PC-3 (cell line): Measurements from ENCODE around the gene CHL1. TPM values are rescaled to one million over a fixed set of nuclear protein-coding genes. Genes with fewer than 3 reads are reported as not detected.

Source experiments
- ATAC-seq: fragments of 200-7000 bp; cut with Tn5 transposase; 2 replicates; pipeline ENCODE4 v1.9.1; 2020; ENCODE audit warnings: mild to moderate bottlenecking, moderate library complexity
- BruUV-seq: library from RNA; stranded (reverse); fragments of 400-500 nt; replicated peaks from 2 replicates; lab custom pipeline; 2021; lab: Mats Ljungman, UMichigan
- CTCF ChIA-PET: fragments of 300-600 bp; sonication (Branson Sonifier 250); formaldehyde crosslinking; loops from one replicate; lab custom pipeline; 2022; ENCODE audit warnings: antibody characterized with exemption; lab: Charles Lee
- POLR2A ChIA-PET: fragments of 300-600 bp; sonication (Branson Sonifier 250); formaldehyde crosslinking; loops from one replicate; lab custom pipeline; 2022; ENCODE audit warnings: antibody characterized with exemption; ENCODE audit not compliant: unreplicated experiment; lab: Charles Lee
- DNase-seq: peaks from one replicate; pipeline ENCODE4 v3.0.0-alpha.2; 2015
- H2AFZ ChIP-seq: fragments of 300-600 bp; sonication (generic); 2 replicates; pipeline ENCODE4 v1.6.0; 2016; ENCODE audit warnings: antibody characterized with exemption, low read length
- H3F3A ChIP-seq: fragments of 300-600 bp; sonication (generic); one replicate; pipeline ENCODE4 v1.6.0; 2017; ENCODE audit warnings: antibody characterized with exemption, low read length, control low read depth, mild to moderate bottlenecking; ENCODE audit not compliant: unreplicated experiment
- H3K27ac ChIP-seq: fragments of 300-600 bp; sonication (generic); 2 replicates; pipeline ENCODE4 v1.5.1; 2016; ENCODE audit warnings: mild to moderate bottlenecking, low read length
- H3K27me3 ChIP-seq: fragments of 300-600 bp; sonication (generic); 2 replicates; pipeline ENCODE4 v1.6.1; 2016; ENCODE audit warnings: low read length, mixed read lengths
- H3K36me3 ChIP-seq: fragments of 300-600 bp; sonication (generic); 2 replicates; pipeline ENCODE4 v1.6.1; 2016; ENCODE audit warnings: low read depth, mixed run types, low read length, mixed read lengths
- H3K4me1 ChIP-seq: fragments of 300-600 bp; sonication (generic); 2 replicates; pipeline ENCODE4 v1.5.1; 2016; ENCODE audit warnings: low read length; ENCODE audit not compliant: insufficient read depth
- H3K4me2 ChIP-seq: fragments of 300-600 bp; sonication (generic); 2 replicates; pipeline ENCODE4 v1.6.0; 2016; ENCODE audit warnings: low read length
- H3K4me3 ChIP-seq: fragments of 300-600 bp; sonication (generic); 2 replicates; pipeline ENCODE4 v1.5.1; 2016; ENCODE audit warnings: mild to moderate bottlenecking, low read length, mixed read lengths
- H3K79me2 ChIP-seq: fragments of 300-600 bp; sonication (generic); 2 replicates; pipeline ENCODE4 v1.6.1; 2017; ENCODE audit warnings: low read length, mixed read lengths
- H3K9ac ChIP-seq: fragments of 300-600 bp; sonication (generic); 2 replicates; pipeline ENCODE4 v1.6.0; 2016; ENCODE audit warnings: mild to moderate bottlenecking, low read length
- H3K9me2 ChIP-seq: fragments of 300-600 bp; sonication (generic); replicated peaks from 2 replicates; pipeline ENCODE4 v1.6.1; 2016; ENCODE audit warnings: mixed run types, low read length, mixed read lengths
- H3K9me3 ChIP-seq: fragments of 300-600 bp; sonication (generic); 2 replicates; pipeline ENCODE4 v1.6.1; 2016; ENCODE audit warnings: low read length, mixed read lengths
- H4K20me1 ChIP-seq: fragments of 300-600 bp; sonication (generic); 2 replicates; pipeline ENCODE4 v1.6.1; 2016; ENCODE audit warnings: low read length, mixed read lengths
- CTCF ChIP-seq: fragments of 300-600 bp; sonication (generic); conservative IDR thresholded peaks from 2 replicates; pipeline ENCODE4 v1.5.1; 2017; ENCODE audit warnings: antibody characterized with exemption, low read depth, mild to moderate bottlenecking, low read length
- EZH2 ChIP-seq: fragments of 300-600 bp; sonication (generic); IDR thresholded peaks from one replicate; pipeline ENCODE4 v1.6.1; 2017; ENCODE audit warnings: antibody characterized with exemption, mild to moderate bottlenecking, low read length; ENCODE audit not compliant: unreplicated experiment
- EZH2phosphoT487 ChIP-seq: fragments of 300-600 bp; sonication (generic); IDR thresholded peaks from 2 replicates; pipeline ENCODE4 v1.6.1; 2018; ENCODE audit warnings: mild to moderate bottlenecking, antibody characterized with exemption, low read length, borderline replicate concordance
- intact Hi-C: fragments of 100-400 bp; cut with micrococcal nuclease; formaldehyde crosslinking; loops from 2 replicates; pipeline ENCODE4 v1.9.0; 2023
- total RNA-seq: library from RNA; depleted of rRNA; stranded (reverse); fragments of >200 nt; gene quantifications from 2 replicates; pipeline ENCODE4 v1.2.3, GENCODE V29; 2014

The CHL1 gene
- total RNA-seq, 1 experiment from 2014 or later = not detected

DNA sequence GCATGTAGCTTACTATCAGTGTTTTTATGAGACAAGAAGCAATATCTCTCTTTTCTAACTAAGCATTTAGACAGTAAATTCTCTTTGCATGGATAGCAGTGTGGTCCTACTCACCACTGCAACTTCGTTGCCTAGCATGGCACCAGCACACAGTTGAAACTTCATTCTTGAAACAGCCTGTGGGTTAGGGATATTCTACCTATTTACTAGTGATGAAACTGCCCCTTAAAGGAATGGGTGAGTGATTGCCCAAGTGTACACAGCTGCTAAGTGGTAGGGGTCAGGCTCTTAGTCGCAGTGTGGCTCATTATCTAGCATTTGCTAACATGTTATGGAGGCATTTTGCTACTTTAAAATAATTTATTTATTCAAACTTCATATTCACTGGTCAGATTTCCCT is 78.4 kb downstream of the CHL1 start:
- Histone ChIP-seq H3K4me3 (no peak overlapping the region), H4K20me1 (no peaks in the 10 kb centered on the region), H3K9ac (no peak overlapping the region), H2AFZ (no peak overlapping the region), H3K27ac (no peak overlapping the region), H3K79me2 (no peaks in the 10 kb centered on the region), H3K9me3 (peaks cover 31% of the 10 kb centered on the region), H3K36me3 (no peaks in the 10 kb centered on the region), H3K4me2 (no peak overlapping the region), H3K4me1 (no peaks in the 10 kb centered on the region), H3K27me3 (peaks cover 29% of the 10 kb centered on the region), H3F3A (no peaks in the 10 kb centered on the region), H3K9me2 (no peaks in the 10 kb centered on the region)
- DNase-seq (no peak), ATAC-seq (no peak)
- POLR2A ChIA-PET = no interaction called here
- intact Hi-C loops = no loop called here
- BruUV-seq = no TSS peak
- TF ChIP-seq EZH2 = no peak
- no peak for TF ChIP-seq CTCF
- TF ChIP-seq EZH2phosphoT487 = no peak
- CTCF ChIA-PET = no interaction called here

DNA sequence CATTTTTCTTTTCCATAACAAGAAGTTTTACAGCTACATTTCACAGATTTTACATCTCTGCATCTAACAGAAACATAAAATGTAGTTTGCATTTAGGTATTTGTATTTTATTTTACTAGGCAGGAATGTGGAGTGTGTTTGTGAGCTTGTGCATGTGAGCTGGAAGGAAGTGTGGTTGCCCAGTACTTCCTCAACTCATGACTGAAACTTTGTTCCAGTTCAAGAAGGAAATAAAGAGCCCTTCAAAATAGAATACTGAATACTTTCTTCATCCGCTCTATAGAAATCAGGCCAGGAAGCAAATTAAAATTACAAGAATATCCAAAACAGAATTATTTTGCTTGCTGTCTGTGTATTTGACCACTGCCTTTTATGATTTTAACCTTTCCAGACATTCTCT is 81.3 kb downstream of the CHL1 start:
- DNase-seq (no peak), ATAC-seq (no peak)
- no peaks in the 10 kb centered on the region for H3K9me2 ChIP-seq
- no peak overlapping the region for H3K9ac ChIP-seq
- no peak overlapping the region for H2AFZ ChIP-seq
- peaks cover 29% of the 10 kb centered on the region for H3K27me3 ChIP-seq
- no peaks in the 10 kb centered on the region for H3K36me3 ChIP-seq
- no peak for TF ChIP-seq EZH2phosphoT487
- TF ChIP-seq EZH2 = no peak
- TF ChIP-seq CTCF = no peak
- ChIA-PET POLR2A (no interaction called here), CTCF (no interaction called here)
- no TSS peak for BruUV-seq
- no peaks in the 10 kb centered on the region for H3K4me1 ChIP-seq
- no peak overlapping the region for H3K4me3 ChIP-seq
- H3K9me3 ChIP-seq = peaks cover 25% of the 10 kb centered on the region
- H3F3A ChIP-seq = no peaks in the 10 kb centered on the region
- no peaks in the 10 kb centered on the region for H4K20me1 ChIP-seq
- no peaks in the 10 kb centered on the region for H3K79me2 ChIP-seq
- intact Hi-C loops = no loop called here
- H3K27ac ChIP-seq = no peak overlapping the region
- H3K4me2 ChIP-seq = no peak overlapping the region

DNA sequence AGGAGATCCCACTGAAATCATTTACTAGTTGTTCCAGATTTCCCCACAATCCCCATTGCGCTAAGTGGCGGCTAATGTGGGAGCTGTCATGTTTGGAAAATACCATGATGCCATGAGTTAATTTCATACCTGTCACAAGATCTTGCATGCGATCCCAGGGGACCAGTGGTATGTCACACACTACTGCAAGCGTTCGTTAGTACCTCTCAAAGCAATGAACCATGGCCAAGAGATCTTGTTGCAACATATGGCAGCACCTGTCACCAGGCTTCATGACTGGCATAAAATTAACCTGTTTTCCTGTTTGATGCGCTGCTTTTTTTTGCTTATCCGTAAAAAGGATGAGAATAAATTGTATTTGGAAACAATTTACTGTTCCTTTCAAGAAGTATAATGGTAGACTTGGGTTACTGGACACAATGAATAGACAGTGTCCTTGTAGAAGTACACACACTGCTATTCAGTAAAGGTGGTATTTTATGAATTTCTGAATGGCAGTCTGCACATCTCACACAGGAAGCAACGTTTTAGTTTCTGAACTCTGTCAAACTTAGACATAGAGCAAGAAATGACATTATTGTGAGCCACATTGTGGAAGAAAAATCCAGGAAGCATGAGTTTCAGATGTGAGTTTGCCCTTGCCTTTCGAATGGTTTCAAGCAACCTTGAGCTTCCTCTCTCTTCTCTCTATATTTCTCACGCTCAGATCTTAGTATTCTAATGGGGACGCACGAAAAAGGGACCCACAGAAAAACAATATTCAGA is 81.9 kb downstream of the CHL1 start:
- POLR2A ChIA-PET = no interaction called here
- H3F3A ChIP-seq = no peaks in the 10 kb centered on the region
- no peak overlapping the region for H3K9ac ChIP-seq
- H3K4me3 ChIP-seq = no peak overlapping the region
- intact Hi-C loops = no loop called here
- no peaks in the 10 kb centered on the region for H3K9me2 ChIP-seq
- BruUV-seq = no TSS peak
- H2AFZ ChIP-seq = no peak overlapping the region
- DNase-seq (no peak), ATAC-seq (no peak)
- no peak overlapping the region for H3K27ac ChIP-seq
- no peak for TF ChIP-seq CTCF
- no peak for TF ChIP-seq EZH2phosphoT487
- no peak for TF ChIP-seq EZH2
- peaks cover 25% of the 10 kb centered on the region for H3K9me3 ChIP-seq
- H3K4me1 ChIP-seq = no peaks in the 10 kb centered on the region
- no peak overlapping the region for H3K4me2 ChIP-seq
- H3K79me2 ChIP-seq = no peaks in the 10 kb centered on the region
- peaks cover 29% of the 10 kb centered on the region for H3K27me3 ChIP-seq
- no peaks in the 10 kb centered on the region for H3K36me3 ChIP-seq
- no peaks in the 10 kb centered on the region for H4K20me1 ChIP-seq
- CTCF ChIA-PET = no interaction called here
